ENCODE data around the gene BTRC.

BTRC gene

DNA sequence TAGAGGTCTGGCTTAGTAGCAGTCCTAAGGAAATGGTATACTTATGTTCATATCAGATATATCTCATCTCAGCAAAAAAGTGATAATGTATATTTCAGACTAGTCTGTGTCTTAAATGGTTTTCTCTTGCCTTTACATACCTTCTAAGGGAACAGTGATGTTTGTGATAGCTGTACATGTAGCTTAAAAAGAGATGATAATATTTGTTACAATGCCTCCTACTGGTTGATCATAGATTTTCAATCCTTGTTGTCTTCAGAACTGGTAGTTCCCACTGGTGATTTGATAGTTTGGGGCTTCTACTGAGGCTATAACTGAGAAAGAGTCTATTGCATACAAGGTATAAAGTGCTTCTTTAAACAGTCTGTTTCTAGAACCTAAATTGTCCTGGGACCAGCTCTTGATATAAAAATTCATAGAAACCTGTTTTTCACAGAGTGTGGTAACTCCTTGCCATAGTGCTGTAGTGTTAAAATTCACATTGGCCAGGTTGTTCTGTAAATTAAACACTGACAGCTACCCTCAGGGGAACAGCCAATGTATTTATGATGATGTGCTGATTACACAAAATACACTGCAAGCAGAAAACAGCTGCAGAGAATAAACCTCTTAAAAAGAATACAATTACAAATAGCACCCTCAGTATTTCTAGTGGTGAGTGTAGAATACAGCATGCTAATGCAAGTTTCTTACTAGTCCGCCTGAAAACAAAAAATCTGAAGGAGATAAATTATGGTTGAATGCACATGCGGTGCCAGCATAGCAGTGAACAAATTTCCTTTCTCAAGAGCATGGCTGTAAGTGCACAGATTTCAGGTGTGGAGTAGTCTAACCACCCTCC is 90.3 kb downstream of the BTRC start:
- no peak for DNase-seq (ENCODE audit: low read depth, low spot score)

- DNase-seq (ENCODE audit: low read depth, low spot score), result no peak
Observed at GRCh38 chr10:101446071-101446470, 92.1 kb downstream of the BTRC start.

DNA sequence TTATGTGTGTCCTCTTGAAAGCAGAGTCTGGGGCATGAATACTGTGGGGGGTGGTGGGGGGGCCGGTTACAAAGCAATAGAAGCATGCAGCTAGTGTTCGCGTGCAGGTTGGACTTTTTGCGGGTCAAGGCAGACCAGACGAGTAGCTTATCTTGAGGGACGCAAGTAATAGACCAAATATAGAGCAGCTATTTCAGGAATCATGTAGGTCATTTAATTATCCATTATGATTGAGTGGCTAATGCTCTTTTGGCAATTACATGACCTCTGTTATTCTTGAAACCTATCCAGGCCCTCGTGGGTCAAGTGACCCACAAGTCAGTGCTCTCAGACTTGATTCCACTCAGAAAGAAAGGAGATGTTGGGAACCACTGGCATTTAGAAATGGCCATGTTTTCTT is 93.0 kb downstream of the BTRC start:
- DNase-seq (ENCODE audit: low read depth, low spot score), result no peak

DNA sequence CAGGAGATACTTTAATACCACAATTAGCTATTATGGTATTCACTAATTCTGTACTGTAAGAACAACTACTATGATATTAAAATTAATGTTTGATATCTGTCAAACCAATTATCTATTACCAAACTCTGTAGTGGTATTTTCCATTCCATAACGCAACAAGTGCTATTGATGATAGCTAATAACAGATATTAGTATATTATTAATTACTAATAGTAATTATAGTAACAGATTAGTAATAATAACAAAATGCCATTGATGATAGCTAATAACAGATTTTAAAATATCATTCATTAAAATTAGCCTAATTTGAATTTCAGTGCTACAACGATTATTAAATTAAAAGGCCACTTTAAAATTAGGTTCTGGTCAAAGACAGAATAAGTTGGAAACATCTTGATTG is 93.5 kb downstream of the BTRC start:
- DNase-seq (ENCODE audit: low read depth, low spot score), result no peak

DNA sequence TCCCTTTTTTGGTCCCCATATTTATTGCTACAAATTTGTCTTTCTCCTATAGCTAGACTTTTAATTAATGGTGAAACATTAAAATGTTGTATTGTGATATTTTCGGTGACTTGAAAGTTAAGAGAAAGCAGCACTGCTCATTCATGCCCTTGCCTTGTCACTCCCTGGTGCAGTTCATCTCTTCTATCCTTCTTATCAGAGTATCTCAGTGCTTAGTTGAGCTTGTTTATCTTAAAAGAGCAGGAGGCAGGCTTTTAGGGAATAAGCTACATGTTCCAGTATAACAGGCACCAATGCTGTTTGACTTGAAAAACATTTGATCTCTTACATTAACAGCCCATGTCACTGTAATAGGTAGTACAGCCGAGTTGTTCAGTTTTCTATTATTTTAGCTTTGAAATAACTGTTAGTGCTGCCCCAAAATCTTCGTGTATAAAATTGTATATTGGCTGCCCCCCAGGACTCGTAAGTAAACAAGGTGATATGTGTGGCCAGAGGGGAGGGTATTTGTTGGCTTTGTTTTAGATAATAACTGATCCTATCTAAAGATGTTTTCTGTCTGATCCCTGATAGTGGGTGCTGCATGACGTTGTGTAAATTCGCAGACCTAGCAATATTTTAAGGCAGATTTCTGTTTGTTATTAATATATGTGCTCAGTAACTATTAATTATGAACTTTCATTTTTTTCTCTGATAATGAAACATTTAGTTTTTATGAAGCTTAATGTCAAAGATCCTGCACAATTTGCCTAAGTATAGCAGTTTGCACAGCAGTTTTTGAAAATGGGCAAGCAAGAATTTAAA is 96.5 kb downstream of the BTRC start:
- DNase-seq (ENCODE audit: low read depth, low spot score), result no peak

- no peak for DNase-seq (ENCODE audit: low read depth, low spot score)
Observed at GRCh38 chr10:101451261-101451660, 97.3 kb downstream of the BTRC start.

- DNase-seq (ENCODE audit: low read depth, low spot score), result no peak
Observed at GRCh38 chr10:101451667-101452069, 97.7 kb downstream of the BTRC start.

DNA sequence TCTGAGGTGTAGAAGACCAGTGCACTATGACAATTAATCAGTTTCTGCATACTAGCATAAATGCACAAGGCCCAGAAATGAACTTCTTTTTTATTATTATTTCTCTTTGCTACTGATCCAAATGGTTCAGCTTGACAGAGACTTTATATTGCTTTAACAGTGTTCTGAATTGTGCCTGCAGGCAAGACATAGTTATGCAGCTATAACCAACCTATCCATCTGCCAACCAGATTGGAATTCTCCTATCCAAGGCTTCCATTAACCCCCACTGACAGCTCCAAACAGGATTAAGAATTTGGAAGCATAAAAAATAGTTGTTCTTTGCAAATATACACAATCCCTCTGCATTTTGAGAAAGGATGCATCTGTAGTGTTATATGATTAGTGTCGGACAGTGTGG is 98.2 kb downstream of the BTRC start:
- DNase-seq (ENCODE audit: low read depth, low spot score), result no peak

- no peak for DNase-seq (ENCODE audit: low read depth, low spot score)
Observed at GRCh38 chr10:101452593-101452992, 98.6 kb downstream of the BTRC start.

DNA sequence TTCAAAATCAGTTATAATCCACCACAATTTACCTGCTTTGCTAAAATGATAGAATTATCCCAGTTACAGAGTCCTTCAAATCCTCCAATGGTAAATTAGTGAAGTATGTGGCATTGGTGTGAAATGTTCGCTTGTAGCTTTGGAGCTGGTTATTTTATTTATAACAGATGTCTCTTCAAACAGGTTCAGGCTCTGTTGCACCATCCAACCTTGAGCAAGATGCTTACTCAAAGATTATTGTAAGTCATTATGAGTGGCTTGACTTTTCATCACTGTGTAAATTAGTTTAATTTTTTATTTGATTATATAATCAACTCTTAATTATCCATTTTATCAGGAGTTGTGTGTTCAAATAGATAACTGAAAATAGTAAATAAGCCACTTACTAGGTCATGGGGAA is 99.4 kb downstream of the BTRC start:
- no peak for DNase-seq (ENCODE audit: low read depth, low spot score)

GRCh38 chr10:101453791-101454718 is 100.1 kb downstream of the BTRC start:
- no peak for DNase-seq (ENCODE audit: low read depth, low spot score)

GRCh38 chr10:101458869-101459268 is 104.9 kb downstream of the BTRC start:
- DNase-seq (ENCODE audit: low read depth, low spot score), result no peak

DNA sequence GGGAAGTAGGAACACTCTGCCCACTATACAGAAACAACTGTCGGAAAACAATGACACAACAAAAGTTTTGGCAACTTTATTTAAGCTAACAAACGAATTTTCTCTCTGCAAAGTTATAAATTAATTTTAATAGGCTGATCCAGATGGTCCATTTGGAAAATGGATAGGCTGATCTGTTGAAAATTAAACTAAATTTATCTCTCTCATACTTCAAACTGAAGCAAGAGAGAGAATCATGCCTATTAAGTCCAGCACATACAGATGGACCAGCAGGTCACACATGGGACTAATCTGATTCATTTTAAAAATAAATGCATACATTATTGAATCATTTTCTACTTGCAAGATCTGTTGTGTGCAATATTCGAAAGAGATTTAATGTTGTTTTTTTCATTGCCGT is 110.1 kb downstream of the BTRC start:
- DNase-seq (ENCODE audit: low read depth, low spot score), result no peak

DNA sequence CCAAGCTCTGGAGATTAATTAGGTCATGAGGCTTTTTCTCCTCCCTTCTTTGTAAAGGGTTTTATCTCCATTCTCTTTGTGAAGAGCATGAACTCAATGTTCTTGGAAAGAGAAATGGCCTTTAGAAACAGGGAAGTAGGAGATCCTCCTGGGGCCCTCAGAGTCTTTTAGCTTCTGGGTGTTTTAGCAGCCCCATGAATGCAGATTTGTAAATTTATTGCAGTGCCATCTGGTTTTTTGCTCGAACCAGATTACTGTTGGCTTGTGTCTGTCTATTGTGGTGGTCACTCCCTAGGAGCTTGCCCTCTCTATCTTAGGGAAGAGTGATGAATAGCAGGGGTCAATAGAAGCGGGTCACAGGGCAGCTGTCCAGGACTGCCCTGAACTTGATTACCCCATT is 110.6 kb downstream of the BTRC start:
- no peak for DNase-seq (ENCODE audit: low read depth, low spot score)

- no peak for DNase-seq (ENCODE audit: low read depth, low spot score)
Observed at GRCh38 chr10:101466016-101466912, 112.3 kb downstream of the BTRC start.

GRCh38 chr10:101467286-101467770 is 113.4 kb downstream of the BTRC start:
- DNase-seq (ENCODE audit: low read depth, low spot score), result peak; percentile 16

GRCh38 chr10:101468159-101468558 is 114.2 kb downstream of the BTRC start:
- no peak for DNase-seq (ENCODE audit: low read depth, low spot score)

- no peak for DNase-seq (ENCODE audit: low read depth, low spot score)
Observed at GRCh38 chr10:101476383-101476782, 122.4 kb downstream of the BTRC start.

DNA sequence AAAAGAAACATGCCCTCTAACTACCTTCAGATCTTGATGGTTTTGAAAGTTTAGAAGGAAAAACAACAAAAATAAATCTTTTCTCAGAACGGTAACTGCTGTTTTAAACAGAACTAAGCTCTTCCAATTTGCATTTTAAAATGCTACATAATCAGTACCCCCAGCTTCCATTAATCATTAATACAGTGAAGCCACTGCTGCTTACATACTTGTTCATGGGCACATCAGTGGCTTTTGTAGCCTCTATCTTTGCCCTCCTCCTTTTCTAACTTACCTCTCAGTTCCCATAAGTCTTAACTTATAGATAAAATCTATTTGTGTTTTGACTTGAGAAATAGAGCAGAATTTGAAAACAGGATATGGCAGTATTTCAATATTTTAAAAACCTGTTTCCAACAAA is 125.0 kb downstream of the BTRC start:
- DNase-seq (ENCODE audit: low read depth, low spot score), result no peak

DNA sequence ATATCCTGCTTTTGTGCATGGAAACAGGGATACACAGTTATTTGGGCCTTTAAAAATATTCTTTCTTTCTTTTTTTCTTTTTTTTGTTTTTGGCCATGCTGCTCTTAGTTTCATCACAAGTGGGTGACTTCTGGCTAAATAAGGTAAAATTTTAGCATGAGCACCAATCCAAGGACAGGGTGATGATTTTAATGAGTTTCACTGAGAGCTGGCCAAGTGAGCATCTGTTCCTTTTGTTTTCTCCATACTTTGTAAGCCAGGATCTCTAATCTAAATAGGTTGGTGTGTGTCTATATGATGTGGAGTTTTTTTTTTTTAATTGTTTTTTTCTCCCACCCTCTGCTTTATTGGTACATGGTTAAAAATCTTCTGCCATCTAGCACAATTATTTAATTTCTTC is 127.3 kb downstream of the BTRC start:
- DNase-seq (ENCODE audit: low read depth, low spot score), result no peak

GRCh38 chr10:101482568-101482967 is 128.6 kb downstream of the BTRC start:
- no peak for DNase-seq (ENCODE audit: low read depth, low spot score)

Measured in brain pericyte (primary cell).